Gastroesophageal sphincter (tissue), 3 donors: ENCODE measurements around the gene L3HYPDH.

Experiments
- POLR2A ChIP-seq, 2 donors: fragments of 450-650 bp; IDR thresholded peaks; one replicate each; pipeline ENCODE4 v1.6.1; 2017; ENCODE audit warnings: antibody characterized with exemption in 2 of 2, mild to moderate bottlenecking in 2 of 2, moderate library complexity in 1 of 2
- TF ChIP-seq, protein P1 (sequence below), 4 experiments: fragments of 200-600 bp in 2 of 4; fragments of 450-650 bp in 2 of 4; sonication (generic) in 1 of 4; IDR thresholded peaks; one replicate each; pipeline ENCODE4 v1.5.1; 2017 to 2019; ENCODE audit warnings: antibody characterized with exemption in 4 of 4, mild to moderate bottlenecking in 2 of 4, moderate library complexity in 2 of 4

DNA sequence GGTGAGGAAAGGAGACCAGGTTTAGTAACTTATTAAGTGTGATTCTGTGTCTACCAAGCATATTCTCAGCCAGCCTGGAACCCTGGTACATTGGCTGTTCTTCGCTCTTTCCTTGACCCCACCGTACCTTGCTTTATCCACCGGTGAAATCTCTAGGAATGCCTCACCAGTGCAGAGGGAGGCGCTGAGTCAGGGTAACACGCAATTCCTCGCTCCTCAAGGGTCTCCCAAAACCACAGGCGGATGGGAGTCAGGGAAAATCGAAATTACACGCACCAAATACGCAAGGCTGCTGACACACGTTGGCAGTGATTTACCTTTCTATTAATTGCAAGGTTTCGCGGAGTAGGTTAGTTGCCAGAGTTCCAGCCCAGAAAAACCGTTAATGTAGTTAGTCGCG lies 845 bp downstream of the L3HYPDH start:
- TF ChIP-seq, protein P1, sequence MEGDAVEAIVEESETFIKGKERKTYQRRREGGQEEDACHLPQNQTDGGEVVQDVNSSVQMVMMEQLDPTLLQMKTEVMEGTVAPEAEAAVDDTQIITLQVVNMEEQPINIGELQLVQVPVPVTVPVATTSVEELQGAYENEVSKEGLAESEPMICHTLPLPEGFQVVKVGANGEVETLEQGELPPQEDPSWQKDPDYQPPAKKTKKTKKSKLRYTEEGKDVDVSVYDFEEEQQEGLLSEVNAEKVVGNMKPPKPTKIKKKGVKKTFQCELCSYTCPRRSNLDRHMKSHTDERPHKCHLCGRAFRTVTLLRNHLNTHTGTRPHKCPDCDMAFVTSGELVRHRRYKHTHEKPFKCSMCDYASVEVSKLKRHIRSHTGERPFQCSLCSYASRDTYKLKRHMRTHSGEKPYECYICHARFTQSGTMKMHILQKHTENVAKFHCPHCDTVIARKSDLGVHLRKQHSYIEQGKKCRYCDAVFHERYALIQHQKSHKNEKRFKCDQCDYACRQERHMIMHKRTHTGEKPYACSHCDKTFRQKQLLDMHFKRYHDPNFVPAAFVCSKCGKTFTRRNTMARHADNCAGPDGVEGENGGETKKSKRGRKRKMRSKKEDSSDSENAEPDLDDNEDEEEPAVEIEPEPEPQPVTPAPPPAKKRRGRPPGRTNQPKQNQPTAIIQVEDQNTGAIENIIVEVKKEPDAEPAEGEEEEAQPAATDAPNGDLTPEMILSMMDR (IDR thresholded peaks at IDR 0.05), result no peak
- no peak for TF ChIP-seq POLR2A (IDR thresholded peaks at IDR 0.05)
